Neural cell (in vitro differentiated cells): ENCODE data around the gene MDM2. TPM values are rescaled to one million over a fixed set of nuclear protein-coding genes. Genes with fewer than 3 reads are reported as not detected.

Source experiments
- H2AFZ ChIP-seq: fragments of 200-600, 300-800 bp; sonication (generic), shearing (Covaris generic); 2 replicates; pipeline ENCODE4 v1.6.0; 2014; ENCODE audit warnings: low read depth, mild to moderate bottlenecking, antibody characterized with exemption, low read length, moderate library complexity
- H3F3A ChIP-seq: fragments of 200-600 bp; shearing (Covaris generic); 2 replicates; pipeline ENCODE4 v1.6.1; 2016; ENCODE audit warnings: mild to moderate bottlenecking, moderate library complexity, mixed read lengths, antibody characterized with exemption, low read length; ENCODE audit not compliant: insufficient read depth, poor library complexity, severe bottlenecking
- H3K27ac ChIP-seq: fragments of 200-600, 300-800 bp; sonication (generic), shearing (Covaris generic); 2 replicates; pipeline ENCODE4 v1.5.1; 2014; ENCODE audit warnings: mild to moderate bottlenecking, low read length, moderate library complexity
- H3K27me3 ChIP-seq: fragments of 300-800, 200-600 bp; sonication (generic), shearing (Covaris generic); 2 replicates; pipeline ENCODE4 v1.6.0; 2014; ENCODE audit warnings: mild to moderate bottlenecking, low read depth, low read length, moderate library complexity; ENCODE audit not compliant: insufficient read depth
- H3K36me3 ChIP-seq: fragments of 300-800, 200-600 bp; sonication (generic), shearing (Covaris generic); 2 replicates; pipeline ENCODE4 v1.5.1; 2014; ENCODE audit warnings: mild to moderate bottlenecking, antibody characterized with exemption, low read length, moderate library complexity; ENCODE audit not compliant: insufficient read depth
- H3K4me2 ChIP-seq: fragments of 300-800, 200-600 bp; sonication (generic), shearing (Covaris generic); 2 replicates; pipeline ENCODE4 v1.6.0; 2014; ENCODE audit warnings: mild to moderate bottlenecking, low read length
- H3K4me3 ChIP-seq: fragments of 300-800, 200-600 bp; sonication (generic), shearing (Covaris generic); 2 replicates; pipeline ENCODE4 v1.5.1; 2014; ENCODE audit warnings: mild to moderate bottlenecking, low read length, moderate library complexity
- H3K79me2 ChIP-seq: fragments of 200-600 bp; shearing (Covaris generic); replicated peaks from 2 replicates; pipeline ENCODE4 v1.6.0; 2014; ENCODE audit warnings: mild to moderate bottlenecking, low read length, moderate library complexity; ENCODE audit not compliant: insufficient read depth
- H3K9ac ChIP-seq: fragments of 300-800, 200-600 bp; sonication (generic), shearing (Covaris generic); 2 replicates; pipeline ENCODE4 v1.6.1; 2016; ENCODE audit warnings: mild to moderate bottlenecking, low read length, mixed read lengths
- H3K9me2 ChIP-seq: fragments of 200-600 bp; shearing (Covaris generic); 2 replicates; pipeline ENCODE4 v1.6.1; 2016; ENCODE audit warnings: mild to moderate bottlenecking, low read length, mixed read lengths; ENCODE audit not compliant: insufficient read depth
- H3K9me3 ChIP-seq: fragments of 200-600, 300-800 bp; sonication (generic), shearing (Covaris generic); 2 replicates; pipeline ENCODE4 v1.6.1; 2016; ENCODE audit warnings: mild to moderate bottlenecking, mixed run types, low read length, moderate library complexity, mixed read lengths
- H4K20me1 ChIP-seq: fragments of 200-600 bp; shearing (Covaris generic); 2 replicates; pipeline ENCODE4 v1.6.1; 2016; ENCODE audit warnings: mild to moderate bottlenecking, mixed run types; ENCODE audit not compliant: insufficient read depth
- EP300 ChIP-seq: fragments of 450-650 bp; conservative IDR thresholded peaks from 2 replicates; pipeline ENCODE4 v1.6.1; 2014; ENCODE audit warnings: antibody characterized with exemption, mild to moderate bottlenecking, moderate library complexity; ENCODE audit not compliant: poor library complexity, severe bottlenecking
- EZH2 ChIP-seq: fragments of 200-600, 300-800 bp; shearing (Covaris generic), sonication (generic); IDR thresholded peaks from 2 replicates; pipeline ENCODE4 v1.6.1; 2014; ENCODE audit warnings: antibody characterized with exemption, low read length, borderline replicate concordance, mild to moderate bottlenecking; ENCODE audit not compliant: insufficient read depth, poor library complexity, severe bottlenecking
- MXI1 ChIP-seq: fragments of 450-650 bp; conservative IDR thresholded peaks from 2 replicates; pipeline ENCODE4 v1.6.1; 2014; ENCODE audit warnings: antibody characterized with exemption, mild to moderate bottlenecking; ENCODE audit not compliant: poor library complexity, severe bottlenecking
- POLR2AphosphoS5 ChIP-seq: IDR thresholded peaks from 2 replicates; pipeline ENCODE4 v1.6.1; 2012
- RAD21 ChIP-seq: fragments of 450-650 bp; conservative IDR thresholded peaks from 2 replicates; pipeline ENCODE4 v1.6.1; 2014; ENCODE audit warnings: antibody characterized with exemption, mild to moderate bottlenecking, moderate library complexity
- SMC3 ChIP-seq: fragments of 450-650 bp; conservative IDR thresholded peaks from 2 replicates; pipeline ENCODE4 v1.6.1; 2014; ENCODE audit warnings: antibody characterized with exemption, mild to moderate bottlenecking, moderate library complexity; ENCODE audit not compliant: poor library complexity
- TAF1 ChIP-seq: IDR thresholded peaks from 2 replicates; pipeline ENCODE4 v1.6.1; 2012; ENCODE audit warnings: low read depth
- polyA plus RNA-seq: library from polyadenylated mRNA; depleted of rRNA; stranded (reverse); fragments of >200 nt; gene quantifications from 2 replicates; pipeline ENCODE4 v1.2.3, GENCODE V29; 2014
- TF ChIP-seq, protein P1 (sequence below): IDR thresholded peaks from 2 replicates; pipeline ENCODE4 v1.6.1; 2012; ENCODE audit warnings: borderline replicate concordance
- TF ChIP-seq, protein P2 (sequence below): fragments of 450-650 bp; IDR thresholded peaks from 2 replicates; pipeline ENCODE4 v1.5.1; 2014; ENCODE audit warnings: antibody characterized with exemption, mild to moderate bottlenecking, moderate library complexity; ENCODE audit not compliant: poor library complexity, severe bottlenecking

Gene MDM2
- polyA plus RNA-seq, 1 donor from 2014 or later = 37.5 TPM

DNA sequence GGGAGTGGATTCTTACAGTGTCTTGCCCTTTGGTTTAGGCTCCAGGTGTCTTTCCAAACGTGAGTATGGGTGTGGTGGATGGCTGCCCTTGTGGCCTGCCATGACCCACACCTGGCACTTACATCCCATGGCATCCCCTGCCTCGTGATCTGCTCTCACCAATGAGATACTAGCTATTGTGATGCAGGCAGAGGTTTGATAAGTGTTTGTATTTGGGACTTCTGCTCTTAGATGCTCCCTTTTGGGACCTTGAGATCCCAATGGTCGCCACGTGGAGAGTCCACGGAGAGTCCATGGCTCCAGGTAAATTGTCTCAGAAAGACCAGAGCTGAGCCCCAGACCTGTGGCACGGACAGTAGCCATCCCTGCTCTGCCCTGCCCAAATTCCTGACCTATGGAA, 62.5 kb downstream of the MDM2 start:
- Histone ChIP-seq H3K9me2 (no peaks in the 10 kb centered on the region), H4K20me1 (no peaks in the 10 kb centered on the region), H3K4me2 (no peak overlapping the region), H3K9me3 (no peaks in the 10 kb centered on the region), H3K4me3 (no peak overlapping the region), H3F3A (no peaks in the 10 kb centered on the region), H3K79me2 (no peaks in the 10 kb centered on the region), H3K9ac (no peak overlapping the region), H2AFZ (no peak overlapping the region), H3K27me3 (no peaks in the 10 kb centered on the region), H3K27ac (no peak overlapping the region), H3K36me3 (no peaks in the 10 kb centered on the region)
- TF ChIP-seq, protein P1, sequence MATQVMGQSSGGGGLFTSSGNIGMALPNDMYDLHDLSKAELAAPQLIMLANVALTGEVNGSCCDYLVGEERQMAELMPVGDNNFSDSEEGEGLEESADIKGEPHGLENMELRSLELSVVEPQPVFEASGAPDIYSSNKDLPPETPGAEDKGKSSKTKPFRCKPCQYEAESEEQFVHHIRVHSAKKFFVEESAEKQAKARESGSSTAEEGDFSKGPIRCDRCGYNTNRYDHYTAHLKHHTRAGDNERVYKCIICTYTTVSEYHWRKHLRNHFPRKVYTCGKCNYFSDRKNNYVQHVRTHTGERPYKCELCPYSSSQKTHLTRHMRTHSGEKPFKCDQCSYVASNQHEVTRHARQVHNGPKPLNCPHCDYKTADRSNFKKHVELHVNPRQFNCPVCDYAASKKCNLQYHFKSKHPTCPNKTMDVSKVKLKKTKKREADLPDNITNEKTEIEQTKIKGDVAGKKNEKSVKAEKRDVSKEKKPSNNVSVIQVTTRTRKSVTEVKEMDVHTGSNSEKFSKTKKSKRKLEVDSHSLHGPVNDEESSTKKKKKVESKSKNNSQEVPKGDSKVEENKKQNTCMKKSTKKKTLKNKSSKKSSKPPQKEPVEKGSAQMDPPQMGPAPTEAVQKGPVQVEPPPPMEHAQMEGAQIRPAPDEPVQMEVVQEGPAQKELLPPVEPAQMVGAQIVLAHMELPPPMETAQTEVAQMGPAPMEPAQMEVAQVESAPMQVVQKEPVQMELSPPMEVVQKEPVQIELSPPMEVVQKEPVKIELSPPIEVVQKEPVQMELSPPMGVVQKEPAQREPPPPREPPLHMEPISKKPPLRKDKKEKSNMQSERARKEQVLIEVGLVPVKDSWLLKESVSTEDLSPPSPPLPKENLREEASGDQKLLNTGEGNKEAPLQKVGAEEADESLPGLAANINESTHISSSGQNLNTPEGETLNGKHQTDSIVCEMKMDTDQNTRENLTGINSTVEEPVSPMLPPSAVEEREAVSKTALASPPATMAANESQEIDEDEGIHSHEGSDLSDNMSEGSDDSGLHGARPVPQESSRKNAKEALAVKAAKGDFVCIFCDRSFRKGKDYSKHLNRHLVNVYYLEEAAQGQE = no peak
- TF ChIP-seq POLR2AphosphoS5 (no peak), EP300 (no peak), RAD21 (no peak), EZH2 (no peak), SMC3 (no peak), TAF1 (no peak), MXI1 (no peak)
- TF ChIP-seq, protein P2, sequence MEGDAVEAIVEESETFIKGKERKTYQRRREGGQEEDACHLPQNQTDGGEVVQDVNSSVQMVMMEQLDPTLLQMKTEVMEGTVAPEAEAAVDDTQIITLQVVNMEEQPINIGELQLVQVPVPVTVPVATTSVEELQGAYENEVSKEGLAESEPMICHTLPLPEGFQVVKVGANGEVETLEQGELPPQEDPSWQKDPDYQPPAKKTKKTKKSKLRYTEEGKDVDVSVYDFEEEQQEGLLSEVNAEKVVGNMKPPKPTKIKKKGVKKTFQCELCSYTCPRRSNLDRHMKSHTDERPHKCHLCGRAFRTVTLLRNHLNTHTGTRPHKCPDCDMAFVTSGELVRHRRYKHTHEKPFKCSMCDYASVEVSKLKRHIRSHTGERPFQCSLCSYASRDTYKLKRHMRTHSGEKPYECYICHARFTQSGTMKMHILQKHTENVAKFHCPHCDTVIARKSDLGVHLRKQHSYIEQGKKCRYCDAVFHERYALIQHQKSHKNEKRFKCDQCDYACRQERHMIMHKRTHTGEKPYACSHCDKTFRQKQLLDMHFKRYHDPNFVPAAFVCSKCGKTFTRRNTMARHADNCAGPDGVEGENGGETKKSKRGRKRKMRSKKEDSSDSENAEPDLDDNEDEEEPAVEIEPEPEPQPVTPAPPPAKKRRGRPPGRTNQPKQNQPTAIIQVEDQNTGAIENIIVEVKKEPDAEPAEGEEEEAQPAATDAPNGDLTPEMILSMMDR = no peak

DNA sequence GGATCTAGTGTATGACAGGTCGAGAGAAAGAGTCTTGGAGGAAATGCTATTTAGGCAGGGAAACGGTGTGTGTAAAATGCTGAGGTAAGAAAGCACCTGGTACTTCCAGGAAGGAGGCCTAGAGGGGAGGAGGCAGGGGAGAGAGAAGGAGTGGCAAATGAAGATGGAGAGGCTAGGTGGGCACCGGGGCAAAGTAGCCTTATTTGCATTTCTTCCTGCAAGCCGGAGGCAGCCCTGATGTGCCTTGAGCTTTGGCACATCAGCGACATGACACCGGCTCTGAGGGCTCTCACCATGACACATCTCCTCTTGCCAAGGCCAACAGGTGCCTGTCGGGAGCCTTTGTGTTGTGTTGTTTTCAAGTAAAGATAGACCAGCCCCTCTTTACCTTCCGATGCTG, 63.4 kb downstream of the MDM2 start:
- Histone ChIP-seq H3K36me3 (no peaks in the 10 kb centered on the region), H3K27ac (no peak overlapping the region), H3K9me2 (no peaks in the 10 kb centered on the region), H3K4me3 (no peak overlapping the region), H3F3A (no peaks in the 10 kb centered on the region), H3K4me2 (no peak overlapping the region), H2AFZ (no peak overlapping the region), H3K79me2 (no peaks in the 10 kb centered on the region), H4K20me1 (no peaks in the 10 kb centered on the region), H3K9me3 (no peaks in the 10 kb centered on the region), H3K27me3 (no peaks in the 10 kb centered on the region), H3K9ac (no peak overlapping the region)
- TF ChIP-seq POLR2AphosphoS5 (no peak), SMC3 (no peak), TAF1 (no peak), EP300 (no peak), RAD21 (no peak), MXI1 (no peak), EZH2 (no peak)
- TF ChIP-seq, protein P2 = no peak
- TF ChIP-seq, protein P1 = no peak
